Heart right ventricle (tissue), 16 donors: Measurements from ENCODE around the gene STPG3. TPM values are rescaled to one million over a fixed set of nuclear protein-coding genes. Genes with fewer than 3 reads are reported as not detected.

Experiments used
- ATAC-seq, 8 donors: fragments of 200-7000 bp; cut with Tn5 transposase; one replicate each; pipeline ENCODE4 v1.9.1; 2020; ENCODE audit warnings: mild to moderate bottlenecking in 8 of 8, moderate library complexity in 8 of 8, moderate number of reproducible peaks in 1 of 8
- DNase-seq, 2 donors: peaks; one replicate each; pipeline ENCODE4 v3.0.0-alpha.2; 2020
- H3K27ac ChIP-seq, 10 donors: fragments of 200-600 bp; sonication (generic) in 2 of 10; one replicate each; pipeline versions ENCODE4 v1.5.0 to v1.8.0; 2020 to 2022; ENCODE audit warnings: mild to moderate bottlenecking in 3 of 10
- H3K27me3 ChIP-seq, 7 donors: fragments of 200-600 bp; one replicate each; pipeline ENCODE4 v1.8.0; 2021 to 2022; ENCODE audit warnings: mild to moderate bottlenecking in 2 of 7
- H3K36me3 ChIP-seq, 9 donors: fragments of 200-600 bp; sonication (generic) in 1 of 9; one replicate each; pipeline versions ENCODE4 v1.5.0 to v1.8.0; 2020 to 2022; ENCODE audit warnings: mild to moderate bottlenecking in 2 of 9
- H3K4me1 ChIP-seq, 9 donors: fragments of 200-600 bp; sonication (generic) in 1 of 9; one replicate each; pipeline versions ENCODE4 v1.5.0 to v1.8.0; 2020 to 2022; ENCODE audit warnings: mild to moderate bottlenecking in 4 of 9
- H3K4me3 ChIP-seq, 10 donors: fragments of 200-600 bp; sonication (generic) in 2 of 10; one replicate each; pipeline versions ENCODE4 v1.5.0 to v1.8.0; 2020 to 2022; ENCODE audit warnings: mild to moderate bottlenecking in 7 of 10, moderate library complexity in 2 of 10
- H3K9me3 ChIP-seq, 11 donors: fragments of 200-600 bp in 10 of 11; sonication (generic) in 2 of 11; one replicate each; pipeline versions ENCODE4 v1.5.0 to v1.8.0; 2013 to 2022; ENCODE audit warnings: mild to moderate bottlenecking in 2 of 11, control low read depth in 1 of 11, moderate library complexity in 1 of 11
- CTCF ChIP-seq, 9 donors: fragments of 200-600 bp; sonication (generic) in 2 of 9; IDR thresholded peaks; one replicate each; pipeline versions ENCODE4 v1.5.0 to v1.8.0; 2021 to 2022; ENCODE audit warnings: antibody characterized with exemption in 9 of 9, mild to moderate bottlenecking in 5 of 9, moderate library complexity in 1 of 9
- WGBS, 2 donors: extraction: QIAGEN DNeasy Blood & Tissue Kit; methylation state at CpG; one replicate each; pipeline ENCODE4 v1.1.7; 2013; ENCODE audit warnings: inconsistent platforms in 1 of 2; 5-methylcytosine and 5-hydroxymethylcytosine counted together
- intact Hi-C, 10 donors: fragments of 100-400 bp; cut with DNase I; formaldehyde crosslinking; loops; one replicate each; pipeline versions ENCODE4 v1.11.1 to v1.14.2; 2022
- polyA plus RNA-seq, 2 donors: library from polyadenylated mRNA; stranded (reverse); fragments of 200-250 nt; gene quantifications; one replicate each; pipeline ENCODE4 v1.2.3, GENCODE V29; 2013
- total RNA-seq, 10 donors: library from RNA; stranded (reverse); fragmentation: NEBNext Ultra II Directional in 3 of 10; extraction: Animal tissue kit (Norgen Biotek cat#: 25700) in 3 of 10; gene quantifications; one replicate each; pipeline versions ENCODE4 v1.2.1 to v1.2.4, GENCODE V29; 2021 to 2023
- donor health status: Arrhythmogenic right ventricular cardiomyopathy.
- donor health status: ischemic (EF 13 %, LVEDD 7.1; RV severe dilation, severe dysfunction).
- donor health status: healthy with polysubstance abuse.
- donor health status: DM: no; HTN: yes; CAD: no.
- donor health status: DM: no; HTN: no; CAD: no.
- donor health status: ischemic (EF 25% LVEDD 6.9; RV normal size, moderate dysfunction).
- donor health status: ischemic (EF 25% LVEDD 5.7; RV mildly dilated, moderate dysfunction).
- donor health status: healthy.
- donor health status: DM: yes; HTN: yes; CAD: no.
- donor health status: Ischemic cardiomyopathy.
- donor health status: ischemic (EF 35%, LVEDD 5.7; RV mildly dilated, moderate dysfunction).
- donor health status: nonischemic (EF 11% LVEDD 7.7; RV severe dilation, severe dysfunction).
- donor health status: DM: yes; HTN: yes; CAD: no.
- donor health status: PGD.
- donor health status: ischemic (EF 29% LVEDD 5.4; RV normal size, mild dysfunction).
- donor health status: nonischemic (EF 23%, LVEDD 6.1; RV moderate dilation, normal function).

Gene STPG3
- total and polyA plus RNA-seq, 12 donors = 0.24 to 0.44 (median 0.32) TPM; not detected in 8

- ATAC-seq (peak; percentile 1 to 53 (median 23)), DNase-seq (peak in 1 of 2 donors; percentile 34)
- Histone ChIP-seq H3K9me3 (no peaks in the 10 kb centered on the region), H3K27me3 (no peaks in the 10 kb centered on the region), H3K36me3 (peaks cover 8 to 93% (median 31%) of the 10 kb centered on the region in 9 donors), H3K4me1 (peaks cover 13 to 66% (median 45%) of the 10 kb centered on the region in 9 donors), H3K27ac (peak overlapping the region; percentile 50 to 86 (median 79)), H3K4me3 (peak overlapping the region; percentile 10 to 45 (median 34))
- intact Hi-C loops = no loop called here
- 44 to 52% methylated on average over 19 of the region's 19 CpGs for WGBS, 2 donors
- no peak for TF ChIP-seq CTCF (IDR thresholded peaks at IDR 0.05)
These were observed 17.6 kb downstream of the STPG3 start for GRCh38 chr9:137268538-137269201.

- ATAC-seq (peak; percentile 39 to 84 (median 80)), DNase-seq (peak; percentile 54 to 62)
- no peaks in the 10 kb centered on the region for H3K9me3 ChIP-seq
- no peak for TF ChIP-seq CTCF (IDR thresholded peaks at IDR 0.05)
- peaks cover 16 to 72% (median 51%) of the 10 kb centered on the region in 9 donors for H3K4me1 ChIP-seq
- H3K36me3 ChIP-seq = peaks cover 8 to 93% (median 25%) of the 10 kb centered on the region in 9 donors
- WGBS, 2 donors = 28 to 32% methylated on average over 17 of the region's 17 CpGs
- H3K4me3 ChIP-seq = peak overlapping the region; percentile 10 to 45 (median 34)
- H3K27ac ChIP-seq = peak overlapping the region; percentile 51 to 86 (median 79)
- intact Hi-C loops = no loop called here
- H3K27me3 ChIP-seq = no peaks in the 10 kb centered on the region
These were observed 18.2 kb downstream of the STPG3 start for GRCh38 chr9:137269231-137269772.

- H3K36me3 ChIP-seq = peaks cover 8 to 75% (median 12%) of the 10 kb centered on the region in 9 donors
- no peak for ATAC-seq
- no peaks in the 10 kb centered on the region for H3K27me3 ChIP-seq
- H3K9me3 ChIP-seq = no peaks in the 10 kb centered on the region
- H3K27ac ChIP-seq = peak overlapping the region in 9 of 10 donors; percentile 14 to 70 (median 52)
- intact Hi-C loops = no loop called here
- no peak overlapping the region for H3K4me3 ChIP-seq
- DNase-seq = no peak
- 76 to 77% methylated on average over 32 of the region's 32 CpGs for WGBS, 2 donors
- H3K4me1 ChIP-seq = peaks cover 26 to 82% (median 63%) of the 10 kb centered on the region in 9 donors
- TF ChIP-seq CTCF (IDR thresholded peaks at IDR 0.05) = no peak
These were observed 20.0 kb downstream of the STPG3 start for GRCh38 chr9:137270929-137271695.

DNA sequence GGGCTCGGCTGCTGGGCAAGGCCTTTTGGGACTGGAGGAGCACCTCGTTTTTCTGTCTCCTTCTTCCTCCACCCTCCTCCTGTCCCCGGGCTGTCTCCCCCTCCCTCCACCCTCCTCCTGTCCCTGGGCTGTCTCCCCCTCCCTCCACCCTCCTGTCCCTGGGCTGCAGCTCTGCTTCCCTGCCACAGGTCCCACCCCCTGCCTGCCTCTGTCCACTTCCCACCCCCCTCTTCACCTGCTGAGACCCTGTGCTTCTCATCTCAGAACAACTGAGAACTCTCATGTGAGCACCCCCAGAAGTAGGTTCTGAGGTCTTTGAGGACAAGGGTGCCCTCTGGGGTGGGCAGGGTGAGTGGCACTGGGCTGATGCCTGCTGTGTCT is 20.6 kb downstream of the STPG3 start:
- 30 to 31% methylated on average over 3 of the region's 3 CpGs for WGBS, 2 donors
- no peaks in the 10 kb centered on the region for H3K27me3 ChIP-seq
- no peak for TF ChIP-seq CTCF (IDR thresholded peaks at IDR 0.05)
- intact Hi-C loops = no loop called here
- peak overlapping the region in 9 of 10 donors; percentile 14 to 70 (median 52) for H3K27ac ChIP-seq
- H3K4me1 ChIP-seq = peaks cover 32 to 88% (median 66%) of the 10 kb centered on the region in 9 donors
- no peak overlapping the region for H3K4me3 ChIP-seq
- DNase-seq = no peak
- H3K36me3 ChIP-seq = peaks cover 8 to 70% (median 11%) of the 10 kb centered on the region in 9 donors
- H3K9me3 ChIP-seq = no peaks in the 10 kb centered on the region
- no peak for ATAC-seq
